Upper lobe of right lung (tissue), 1 donor: Measurements from ENCODE around the gene NGF. TPM values are rescaled to one million over a fixed set of nuclear protein-coding genes. Genes with fewer than 3 reads are reported as not detected.
"Not testable (repeated sequence)": the region's sequence is repeated elsewhere in the genome, so short reads cannot be mapped to it uniquely, and the experiment has no call there.

ENCODE experiments used
- ATAC-seq: fragments of 200-7000 bp; cut with Tn5 transposase; one replicate; pipeline ENCODE4 v1.9.1; 2020; ENCODE audit warnings: mild to moderate bottlenecking, moderate library complexity
- DNase-seq: peaks from one replicate; pipeline ENCODE4 v3.0.0-alpha.2; 2020
- H3K27ac ChIP-seq: fragments of 200-600 bp; one replicate; pipeline ENCODE4 v1.8.0; 2022
- H3K27me3 ChIP-seq: fragments of 200-600 bp; one replicate; pipeline ENCODE4 v1.8.0; 2022; ENCODE audit warnings: mild to moderate bottlenecking
- H3K36me3 ChIP-seq: fragments of 200-600 bp; one replicate; pipeline ENCODE4 v1.8.0; 2022
- H3K4me1 ChIP-seq: fragments of 200-600 bp; one replicate; pipeline ENCODE4 v1.8.0; 2022
- H3K4me3 ChIP-seq: fragments of 200-600 bp; one replicate; pipeline ENCODE4 v1.8.0; 2022; ENCODE audit warnings: mild to moderate bottlenecking
- H3K9me3 ChIP-seq: fragments of 200-600 bp; one replicate; pipeline ENCODE4 v1.8.0; 2022
- intact Hi-C: fragments of 100-400 bp; cut with DNase I; formaldehyde crosslinking; loops from one replicate; pipeline ENCODE4 v1.11.0; 2022
- total RNA-seq: library from RNA; stranded (reverse); fragmentation: NEBNext Ultra II Directional; extraction: Animal tissue kit (Norgen Biotek cat#: 25700); gene quantifications from one replicate; pipeline ENCODE4 v1.2.1, GENCODE V29; 2021
- TF ChIP-seq, protein P1 (sequence below): fragments of 200-600 bp; IDR thresholded peaks from one replicate; pipeline ENCODE4 v1.8.0; 2022; ENCODE audit warnings: antibody characterized with exemption
- donor health status: DM: no; HTN: yes; CAD: no; lungs with severe emphysema.

The NGF gene
- total RNA-seq, 1 donor from 2014 or later: 1.0 TPM

DNA sequence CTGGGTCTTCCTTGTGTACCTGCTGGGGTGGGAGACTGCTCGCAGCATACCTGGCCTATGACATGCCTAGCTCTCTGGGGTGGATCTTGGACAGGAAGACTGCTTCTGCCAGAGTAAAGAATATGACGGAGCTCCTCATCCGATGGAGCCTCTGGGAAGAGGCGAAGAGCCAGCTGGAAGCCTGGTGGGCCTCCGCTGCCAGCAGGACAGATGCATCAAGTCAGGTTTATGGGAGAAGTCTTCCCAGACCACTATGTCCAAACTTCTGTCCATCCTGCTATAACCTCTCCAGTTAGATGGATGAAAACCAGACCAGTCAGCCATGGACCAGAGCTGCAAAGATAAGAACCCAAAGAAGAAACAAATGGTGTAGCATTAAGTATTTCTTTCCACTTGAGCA lies 27.7 kb upstream of the NGF start:
- Histone ChIP-seq H3K36me3 (no peaks in the 10 kb centered on the region), H3K9me3 (no peaks in the 10 kb centered on the region), H3K4me1 (peaks cover 5% of the 10 kb centered on the region), H3K27me3 (no peaks in the 10 kb centered on the region), H3K4me3 (no peak overlapping the region), H3K27ac (no peak overlapping the region)
- no peak for ATAC-seq
- TF ChIP-seq, protein P1, sequence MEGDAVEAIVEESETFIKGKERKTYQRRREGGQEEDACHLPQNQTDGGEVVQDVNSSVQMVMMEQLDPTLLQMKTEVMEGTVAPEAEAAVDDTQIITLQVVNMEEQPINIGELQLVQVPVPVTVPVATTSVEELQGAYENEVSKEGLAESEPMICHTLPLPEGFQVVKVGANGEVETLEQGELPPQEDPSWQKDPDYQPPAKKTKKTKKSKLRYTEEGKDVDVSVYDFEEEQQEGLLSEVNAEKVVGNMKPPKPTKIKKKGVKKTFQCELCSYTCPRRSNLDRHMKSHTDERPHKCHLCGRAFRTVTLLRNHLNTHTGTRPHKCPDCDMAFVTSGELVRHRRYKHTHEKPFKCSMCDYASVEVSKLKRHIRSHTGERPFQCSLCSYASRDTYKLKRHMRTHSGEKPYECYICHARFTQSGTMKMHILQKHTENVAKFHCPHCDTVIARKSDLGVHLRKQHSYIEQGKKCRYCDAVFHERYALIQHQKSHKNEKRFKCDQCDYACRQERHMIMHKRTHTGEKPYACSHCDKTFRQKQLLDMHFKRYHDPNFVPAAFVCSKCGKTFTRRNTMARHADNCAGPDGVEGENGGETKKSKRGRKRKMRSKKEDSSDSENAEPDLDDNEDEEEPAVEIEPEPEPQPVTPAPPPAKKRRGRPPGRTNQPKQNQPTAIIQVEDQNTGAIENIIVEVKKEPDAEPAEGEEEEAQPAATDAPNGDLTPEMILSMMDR: no peak
- intact Hi-C loops: no loop called here
- no peak for DNase-seq

DNA sequence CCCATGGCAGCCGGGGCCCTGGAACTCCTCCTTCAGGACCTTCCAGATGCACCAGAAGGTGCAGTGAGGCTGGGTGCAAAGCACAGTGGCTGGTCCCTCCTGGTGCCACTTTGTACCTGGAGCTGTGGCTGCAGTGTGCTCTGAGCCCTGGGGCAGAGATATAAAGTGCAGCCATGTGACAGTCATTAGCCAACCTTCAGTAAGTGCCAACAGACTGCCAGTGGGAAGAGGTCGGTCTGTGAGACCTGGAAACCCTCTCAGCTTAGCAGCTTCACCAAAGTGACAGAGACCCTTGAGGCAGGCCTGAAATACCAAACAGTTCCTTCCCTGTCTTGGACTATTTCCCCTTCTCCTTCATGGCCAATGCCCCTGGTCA lies 26.7 kb upstream of the NGF start:
- peak; percentile 38 for ATAC-seq
- peaks cover 5% of the 10 kb centered on the region for H3K4me1 ChIP-seq
- TF ChIP-seq, protein P1: no peak
- H3K9me3 ChIP-seq: no peaks in the 10 kb centered on the region
- H3K4me3 ChIP-seq: no peak overlapping the region
- no peak overlapping the region for H3K27ac ChIP-seq
- intact Hi-C loops: no loop called here
- DNase-seq: no peak
- no peaks in the 10 kb centered on the region for H3K36me3 ChIP-seq
- no peaks in the 10 kb centered on the region for H3K27me3 ChIP-seq

DNA sequence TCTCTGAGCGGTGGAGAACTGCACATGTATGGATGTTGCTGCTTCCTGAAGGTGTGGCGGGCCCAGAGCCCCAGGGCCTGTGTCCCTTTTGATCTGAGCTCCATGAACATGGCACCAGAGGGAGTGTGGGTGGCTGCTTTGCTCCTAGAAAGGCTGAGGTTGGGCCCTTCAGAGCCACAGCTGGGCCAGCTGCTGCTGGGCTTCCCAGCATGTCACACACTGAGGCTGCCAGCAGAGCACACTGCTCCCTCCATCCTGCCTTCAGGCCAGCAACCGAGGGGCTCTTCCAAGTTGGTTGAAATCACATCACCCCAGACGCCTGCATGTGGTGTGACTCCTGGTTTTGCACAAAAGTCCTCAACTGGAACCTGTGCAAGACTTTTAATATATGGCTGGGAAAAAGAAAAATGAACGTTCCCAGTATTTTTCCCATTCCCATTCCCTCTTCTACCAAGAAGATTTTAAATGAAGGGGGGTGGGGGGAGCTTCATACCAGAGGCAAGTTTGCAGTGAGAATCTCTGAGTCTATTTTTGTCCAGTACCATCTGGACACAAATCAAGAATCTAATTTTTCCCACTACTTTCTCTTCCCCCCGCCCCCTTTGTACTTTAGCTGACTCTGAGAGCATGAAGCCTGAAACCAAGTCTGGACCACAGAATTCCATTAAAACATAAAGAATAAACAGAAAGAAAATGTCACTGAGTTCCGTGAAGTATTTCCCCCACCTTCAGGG lies 26.2 kb upstream of the NGF start:
- H3K4me1 ChIP-seq: peaks cover 5% of the 10 kb centered on the region
- no peak overlapping the region for H3K4me3 ChIP-seq
- no peaks in the 10 kb centered on the region for H3K27me3 ChIP-seq
- H3K36me3 ChIP-seq: no peaks in the 10 kb centered on the region
- intact Hi-C loops: no loop called here
- TF ChIP-seq, protein P1: no peak
- ATAC-seq: peak; percentile 45
- no peak overlapping the region for H3K27ac ChIP-seq
- H3K9me3 ChIP-seq: no peaks in the 10 kb centered on the region
- no peak for DNase-seq

DNA sequence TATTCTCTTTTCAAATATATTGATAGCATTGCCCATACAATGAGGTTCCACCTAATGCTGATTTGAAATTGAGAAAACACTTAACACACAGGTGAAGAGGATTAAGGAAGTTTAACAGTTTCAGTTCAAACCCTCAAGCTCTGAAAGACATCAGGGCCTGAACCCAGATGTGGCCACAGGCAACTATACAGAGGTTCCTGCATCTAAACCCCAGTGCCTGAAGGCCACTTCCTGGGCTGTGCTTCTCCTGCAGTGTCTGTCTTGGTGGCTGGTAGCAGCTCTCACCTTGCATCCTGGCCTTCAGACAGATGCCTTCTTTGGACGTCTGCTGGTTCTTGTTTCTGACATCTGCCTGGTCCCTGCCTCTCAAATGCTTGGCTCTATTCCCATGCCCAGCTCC lies 25.1 kb upstream of the NGF start:
- H3K27ac ChIP-seq: no peak overlapping the region
- intact Hi-C loops: no loop called here
- H3K9me3 ChIP-seq: no peaks in the 10 kb centered on the region
- H3K4me1 ChIP-seq: peaks cover 5% of the 10 kb centered on the region
- TF ChIP-seq, protein P1: no peak
- no peak overlapping the region for H3K4me3 ChIP-seq
- no peak for ATAC-seq
- no peaks in the 10 kb centered on the region for H3K27me3 ChIP-seq
- DNase-seq: no peak
- no peaks in the 10 kb centered on the region for H3K36me3 ChIP-seq

GRCh38 chr1:115360505-115361129 lies 22.6 kb upstream of the NGF start:
- intact Hi-C loops, H3K36me3 ChIP-seq, H3K4me1 ChIP-seq, H3K4me3 ChIP-seq, H3K27me3 ChIP-seq, H3K27ac ChIP-seq, H3K9me3 ChIP-seq, DNase-seq, ATAC-seq: not testable (repeated sequence)

- DNase-seq, ATAC-seq, H3K27ac ChIP-seq, H3K36me3 ChIP-seq, H3K9me3 ChIP-seq, H3K4me3 ChIP-seq, H3K27me3 ChIP-seq, H3K4me1 ChIP-seq, intact Hi-C loops: not testable (repeated sequence)
These were observed 21.9 kb upstream of the NGF start for GRCh38 chr1:115359787-115360452.
